ENCODE data around the gene MACROH2A2.

GRCh38 chr10:70070834-70071233 lies 18.2 kb downstream of the MACROH2A2 start:
- TF ChIP-seq CTCF (IDR thresholded peaks at IDR 0.05 in 8 of 11, conservative IDR thresholded peaks at IDR 0.05 in 3 of 11) (no peak), POLR2A (IDR thresholded peaks at IDR 0.05) (no peak)
